ENCODE measurements around the gene CAPN1. TPM values are rescaled to one million over a fixed set of nuclear protein-coding genes. Genes with fewer than 3 reads are reported as not detected.

The CAPN1 gene
- total and polyA plus RNA-seq, 8 donors: 80.5 to 248 (median 88.0) TPM

GRCh38 chr11:65159012-65159411 lies 22.7 kb upstream of the CAPN1 start:
- no peak for TF ChIP-seq CTCF (IDR thresholded peaks at IDR 0.05)
- H3K27me3 ChIP-seq: no peaks in the 10 kb centered on the region
- ATAC-seq: no peak
- H3K4me1 ChIP-seq: no peaks in the 10 kb centered on the region
- H3K27ac ChIP-seq: no peak overlapping the region
- intact Hi-C loops (cut with DNase I): no loop called here
- DNase-seq: no peak
- no peak overlapping the region for H3K4me3 ChIP-seq
- H3K36me3 ChIP-seq: no peaks in the 10 kb centered on the region
- no peaks in the 10 kb centered on the region for H3K9me3 ChIP-seq

DNA sequence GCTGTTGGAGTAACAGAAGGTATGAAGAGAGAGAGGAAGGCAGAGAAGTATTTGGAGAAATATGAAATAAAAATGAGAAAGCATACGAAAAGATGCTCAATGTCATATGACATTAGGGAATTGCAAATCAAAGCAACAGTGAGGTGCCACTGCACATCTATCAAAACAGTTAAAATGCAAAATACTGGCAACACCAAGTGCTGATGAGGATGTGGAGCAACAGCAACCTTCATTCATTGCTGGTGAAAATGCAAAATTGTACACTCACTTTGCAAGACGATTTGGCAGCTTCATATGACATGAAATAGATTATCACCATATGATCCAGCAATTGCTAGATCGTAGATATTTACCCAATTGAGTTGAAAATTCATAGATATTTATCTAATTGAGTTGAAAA lies 21.1 kb upstream of the CAPN1 start:
- no peak for DNase-seq
- TF ChIP-seq CTCF (IDR thresholded peaks at IDR 0.05): no peak

DNA sequence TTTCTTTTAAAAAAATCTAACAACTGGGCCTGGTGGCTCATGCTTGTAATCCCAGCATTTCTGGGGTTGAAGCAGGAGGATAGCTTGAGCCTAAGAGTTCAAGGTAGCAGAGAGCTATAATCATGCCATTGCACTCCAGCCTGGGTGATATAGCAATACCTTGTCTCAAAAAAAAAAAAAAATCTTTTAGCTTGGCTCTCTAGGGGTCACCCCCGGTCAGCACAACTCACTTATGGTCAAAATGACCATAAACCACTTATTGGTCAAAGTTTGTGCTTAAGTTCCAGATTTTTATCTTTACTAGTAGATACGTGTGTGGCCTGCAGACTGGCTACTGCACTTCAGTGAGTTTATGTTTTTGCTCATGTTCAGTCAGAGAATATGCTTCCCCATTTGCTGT lies 18.0 kb upstream of the CAPN1 start:
- Histone ChIP-seq H3K27me3 (no peaks in the 10 kb centered on the region), H3K9me3 (no peaks in the 10 kb centered on the region), H3K4me1 (no peaks in the 10 kb centered on the region), H3K27ac (no peak overlapping the region), H3K4me3 (no peak overlapping the region), H3K36me3 (no peaks in the 10 kb centered on the region)
- DNase-seq (no peak), ATAC-seq (no peak)
- TF ChIP-seq CTCF (IDR thresholded peaks at IDR 0.05): no peak
- intact Hi-C loops (cut with DNase I): no loop called here

More for the DNA sequence above, 21.1 kb upstream of the CAPN1 start:
- ATAC-seq: no peak
- H3K4me1 ChIP-seq: no peaks in the 10 kb centered on the region
- no peak overlapping the region for H3K27ac ChIP-seq
- intact Hi-C loops (cut with DNase I): no loop called here
- H3K4me3 ChIP-seq: no peak overlapping the region
- no peaks in the 10 kb centered on the region for H3K9me3 ChIP-seq
- no peaks in the 10 kb centered on the region for H3K27me3 ChIP-seq
- H3K36me3 ChIP-seq: no peaks in the 10 kb centered on the region

- peak; percentile 51 for ATAC-seq
- Histone ChIP-seq H3K27me3 (no peaks in the 10 kb centered on the region), H3K9me3 (no peaks in the 10 kb centered on the region), H3K36me3 (no peaks in the 10 kb centered on the region), H3K4me1 (no peaks in the 10 kb centered on the region), H3K4me3 (no peak overlapping the region), H3K27ac (peak overlapping the region in 1 of 2 donors; percentile 53)
- DNase-seq: peak in 2 of 4 donors; percentile 54 to 66
- no peak for TF ChIP-seq CTCF (IDR thresholded peaks at IDR 0.05)
- intact Hi-C loops (cut with DNase I): no loop called here
Measured at GRCh38 chr11:65165410-65166317, 16.1 kb upstream of the CAPN1 start.

DNA sequence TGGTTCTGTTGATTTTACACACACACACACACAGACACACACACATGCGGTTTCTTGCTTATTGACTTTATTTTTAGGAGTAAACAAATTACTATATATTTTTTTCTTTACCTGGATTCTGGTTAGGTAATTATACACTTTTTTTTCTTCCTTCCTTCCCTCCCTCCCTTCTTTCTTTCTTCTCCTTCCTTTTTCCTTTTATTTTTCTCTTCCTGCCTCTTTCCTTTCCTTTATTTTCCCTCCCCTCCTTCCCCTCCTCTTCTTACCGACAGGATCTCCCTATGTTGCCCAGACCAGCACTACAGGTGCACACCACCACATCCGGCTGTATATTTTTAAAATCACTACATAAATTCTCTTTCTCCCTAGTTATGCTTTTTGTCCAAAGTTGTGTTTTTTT lies 14.8 kb upstream of the CAPN1 start:
- intact Hi-C loops (cut with DNase I): no loop called here
- no peak overlapping the region for H3K27ac ChIP-seq
- no peak for ATAC-seq
- no peaks in the 10 kb centered on the region for H3K9me3 ChIP-seq
- DNase-seq: no peak
- no peaks in the 10 kb centered on the region for H3K4me1 ChIP-seq
- no peak overlapping the region for H3K4me3 ChIP-seq
- TF ChIP-seq CTCF (IDR thresholded peaks at IDR 0.05): no peak
- H3K27me3 ChIP-seq: no peaks in the 10 kb centered on the region
- no peaks in the 10 kb centered on the region for H3K36me3 ChIP-seq

Measured in left lung (tissue), 10 donors.